GM03348 (cell line): ENCODE results near the gene BTBD3.

Experiments
- DNase-seq: peaks from one replicate; pipeline ENCODE4 v3.0.0; 2012; ENCODE audit warnings: low spot score

The BTBD3 gene

GRCh38 chr20:11918391-11918845 lies 725 bp downstream of the BTBD3 start:
- no peak for DNase-seq

- DNase-seq = no peak
Measured at GRCh38 chr20:11918981-11919380, 1.3 kb downstream of the BTBD3 start.

- DNase-seq = no peak
Measured at GRCh38 chr20:11919581-11919980, 1.9 kb downstream of the BTBD3 start.

- DNase-seq = no peak
Measured at GRCh38 chr20:11920083-11920482, 2.4 kb downstream of the BTBD3 start.

GRCh38 chr20:11921321-11921720 lies 3.6 kb downstream of the BTBD3 start:
- DNase-seq = no peak

GRCh38 chr20:11922561-11922960 lies 4.9 kb downstream of the BTBD3 start:
- no peak for DNase-seq

- no peak for DNase-seq
Measured at GRCh38 chr20:11924923-11925322, 7.2 kb downstream of the BTBD3 start.

GRCh38 chr20:11926292-11926998 lies 8.8 kb downstream of the BTBD3 start:
- DNase-seq = no peak

- DNase-seq = no peak
Measured at GRCh38 chr20:11929947-11930346, 12.3 kb downstream of the BTBD3 start.

GRCh38 chr20:11935212-11936154 lies 17.8 kb downstream of the BTBD3 start:
- DNase-seq = no peak

- DNase-seq = no peak
Measured at GRCh38 chr20:11936157-11936556, 18.5 kb downstream of the BTBD3 start.

GRCh38 chr20:11937230-11937629 lies 19.5 kb downstream of the BTBD3 start:
- no peak for DNase-seq

GRCh38 chr20:11941593-11942246 lies 24.0 kb downstream of the BTBD3 start:
- DNase-seq = no peak

- DNase-seq = no peak
Measured at GRCh38 chr20:11943778-11944177, 26.1 kb downstream of the BTBD3 start.

GRCh38 chr20:11948806-11949205 lies 31.1 kb downstream of the BTBD3 start:
- DNase-seq = no peak

- no peak for DNase-seq
Measured at GRCh38 chr20:11949711-11950110, 32.0 kb downstream of the BTBD3 start.

GRCh38 chr20:11951696-11952095 lies 34.0 kb downstream of the BTBD3 start:
- DNase-seq = no peak

- no peak for DNase-seq
Measured at GRCh38 chr20:11952639-11953038, 34.9 kb downstream of the BTBD3 start.

GRCh38 chr20:11957911-11958310 lies 40.2 kb downstream of the BTBD3 start:
- no peak for DNase-seq

GRCh38 chr20:11958855-11959254 lies 41.2 kb downstream of the BTBD3 start:
- peak; percentile 64 for DNase-seq

GRCh38 chr20:11965602-11966001 lies 47.9 kb downstream of the BTBD3 start:
- no peak for DNase-seq

GRCh38 chr20:11966186-11966585 lies 48.5 kb downstream of the BTBD3 start:
- DNase-seq = peak; percentile 47
